HEK293T (cell line): Measurements from ENCODE around the gene DZIP1.

ENCODE experiments used
- ARNT ChIP-seq: fragments of 450-650 bp; IDR thresholded peaks from 2 replicates; pipeline ENCODE4 v1.6.1; 2017; ENCODE audit warnings: mild to moderate bottlenecking
- BHLHE40 ChIP-seq: fragments of 450-650 bp; IDR thresholded peaks from 2 replicates; pipeline ENCODE4 v1.6.1; 2016; ENCODE audit warnings: mild to moderate bottlenecking, moderate library complexity, borderline replicate concordance
- FOXA1 ChIP-seq: fragments of 450-650 bp; IDR thresholded peaks from 2 replicates; pipeline ENCODE4 v1.6.1; 2016; ENCODE audit warnings: mild to moderate bottlenecking
- FOXK2 ChIP-seq: fragments of 450-650 bp; IDR thresholded peaks from 2 replicates; pipeline ENCODE4 v1.6.1; 2016; ENCODE audit warnings: mild to moderate bottlenecking
- FOXM1 ChIP-seq: fragments of 450-650 bp; IDR thresholded peaks from 2 replicates; pipeline ENCODE4 v1.6.1; 2017; ENCODE audit warnings: mild to moderate bottlenecking, borderline replicate concordance
- HDGF ChIP-seq: fragments of 450-650 bp; IDR thresholded peaks from 2 replicates; pipeline ENCODE4 v1.6.1; 2017; ENCODE audit warnings: antibody characterized with exemption, borderline replicate concordance
- L3MBTL2 ChIP-seq: fragments of 450-650 bp; conservative IDR thresholded peaks from 2 replicates; pipeline ENCODE4 v1.6.1; 2016; ENCODE audit warnings: mild to moderate bottlenecking
- SP1 ChIP-seq: fragments of 450-650 bp; IDR thresholded peaks from 2 replicates; pipeline ENCODE4 v1.6.1; 2017
- TARDBP ChIP-seq: fragments of 450-650 bp; IDR thresholded peaks from 2 replicates; pipeline ENCODE4 v1.6.1; 2016
- ZNF384 ChIP-seq: fragments of 450-650 bp; IDR thresholded peaks from 2 replicates; pipeline ENCODE4 v1.6.1; 2016

GRCh38 chr13:95593462-95593861 lies 51.0 kb downstream of the DZIP1 start:
- TF ChIP-seq TARDBP: no peak
- TF ChIP-seq BHLHE40: no peak
- TF ChIP-seq ZNF384: no peak
- no peak for TF ChIP-seq FOXK2
- no peak for TF ChIP-seq FOXA1
- TF ChIP-seq L3MBTL2: no peak
- no peak for TF ChIP-seq SP1
- no peak for TF ChIP-seq FOXM1
- TF ChIP-seq HDGF: no peak
- no peak for TF ChIP-seq ARNT
